Measurements from ENCODE around the gene TNNT3. TPM values are rescaled to one million over a fixed set of nuclear protein-coding genes. Genes with fewer than 3 reads are reported as not detected.

Gene TNNT3
- total RNA-seq, 2 donors from 2014 or later, result 4.5 to 8.4 TPM

DNA sequence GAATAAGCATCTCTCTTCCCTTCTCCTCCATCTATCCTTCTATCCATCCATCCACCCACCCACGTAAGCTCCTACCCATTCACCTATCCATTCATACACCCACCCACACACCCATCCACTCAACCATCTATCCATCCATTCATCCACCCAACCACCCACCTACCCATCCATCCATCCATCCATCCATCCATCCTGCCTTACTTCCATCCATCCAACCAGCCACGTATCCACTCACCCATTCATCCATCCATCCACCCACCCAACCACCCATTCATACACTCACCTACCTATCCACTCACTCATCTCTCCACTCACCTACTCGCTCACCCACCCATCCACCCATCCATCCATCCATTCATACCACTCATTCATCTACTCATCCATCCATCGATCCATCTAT is 13.2 kb downstream of the TNNT3 start:
- no peak overlapping the region for H3K27ac ChIP-seq
- intact Hi-C loops (cut with DNase I), result no loop called here
- 97% methylated on average over 4 of the region's 4 CpGs for WGBS
- H3K27me3 ChIP-seq (replicated peaks; ENCODE audit: insufficient read depth), result no peaks in the 10 kb centered on the region
- no peaks in the 10 kb centered on the region for H3K4me1 ChIP-seq (replicated peaks)
- no peak for DNase-seq (ENCODE audit: low spot score)
- H3K9me3 ChIP-seq, result no peaks in the 10 kb centered on the region
- no peak overlapping the region for H3K4me3 ChIP-seq
- TF ChIP-seq, protein P1, sequence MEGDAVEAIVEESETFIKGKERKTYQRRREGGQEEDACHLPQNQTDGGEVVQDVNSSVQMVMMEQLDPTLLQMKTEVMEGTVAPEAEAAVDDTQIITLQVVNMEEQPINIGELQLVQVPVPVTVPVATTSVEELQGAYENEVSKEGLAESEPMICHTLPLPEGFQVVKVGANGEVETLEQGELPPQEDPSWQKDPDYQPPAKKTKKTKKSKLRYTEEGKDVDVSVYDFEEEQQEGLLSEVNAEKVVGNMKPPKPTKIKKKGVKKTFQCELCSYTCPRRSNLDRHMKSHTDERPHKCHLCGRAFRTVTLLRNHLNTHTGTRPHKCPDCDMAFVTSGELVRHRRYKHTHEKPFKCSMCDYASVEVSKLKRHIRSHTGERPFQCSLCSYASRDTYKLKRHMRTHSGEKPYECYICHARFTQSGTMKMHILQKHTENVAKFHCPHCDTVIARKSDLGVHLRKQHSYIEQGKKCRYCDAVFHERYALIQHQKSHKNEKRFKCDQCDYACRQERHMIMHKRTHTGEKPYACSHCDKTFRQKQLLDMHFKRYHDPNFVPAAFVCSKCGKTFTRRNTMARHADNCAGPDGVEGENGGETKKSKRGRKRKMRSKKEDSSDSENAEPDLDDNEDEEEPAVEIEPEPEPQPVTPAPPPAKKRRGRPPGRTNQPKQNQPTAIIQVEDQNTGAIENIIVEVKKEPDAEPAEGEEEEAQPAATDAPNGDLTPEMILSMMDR (IDR thresholded peaks at IDR 0.05), result no peak
- TF ChIP-seq POLR2A (IDR thresholded peaks at IDR 0.05) (no peak), POLR2AphosphoS5 (IDR thresholded peaks at IDR 0.05) (no peak)
- no peaks in the 10 kb centered on the region for H3K36me3 ChIP-seq

GRCh38 chr11:1933416-1934334 is 14.2 kb downstream of the TNNT3 start:
- 87% methylated on average over 18 of the region's 18 CpGs for WGBS

DNA sequence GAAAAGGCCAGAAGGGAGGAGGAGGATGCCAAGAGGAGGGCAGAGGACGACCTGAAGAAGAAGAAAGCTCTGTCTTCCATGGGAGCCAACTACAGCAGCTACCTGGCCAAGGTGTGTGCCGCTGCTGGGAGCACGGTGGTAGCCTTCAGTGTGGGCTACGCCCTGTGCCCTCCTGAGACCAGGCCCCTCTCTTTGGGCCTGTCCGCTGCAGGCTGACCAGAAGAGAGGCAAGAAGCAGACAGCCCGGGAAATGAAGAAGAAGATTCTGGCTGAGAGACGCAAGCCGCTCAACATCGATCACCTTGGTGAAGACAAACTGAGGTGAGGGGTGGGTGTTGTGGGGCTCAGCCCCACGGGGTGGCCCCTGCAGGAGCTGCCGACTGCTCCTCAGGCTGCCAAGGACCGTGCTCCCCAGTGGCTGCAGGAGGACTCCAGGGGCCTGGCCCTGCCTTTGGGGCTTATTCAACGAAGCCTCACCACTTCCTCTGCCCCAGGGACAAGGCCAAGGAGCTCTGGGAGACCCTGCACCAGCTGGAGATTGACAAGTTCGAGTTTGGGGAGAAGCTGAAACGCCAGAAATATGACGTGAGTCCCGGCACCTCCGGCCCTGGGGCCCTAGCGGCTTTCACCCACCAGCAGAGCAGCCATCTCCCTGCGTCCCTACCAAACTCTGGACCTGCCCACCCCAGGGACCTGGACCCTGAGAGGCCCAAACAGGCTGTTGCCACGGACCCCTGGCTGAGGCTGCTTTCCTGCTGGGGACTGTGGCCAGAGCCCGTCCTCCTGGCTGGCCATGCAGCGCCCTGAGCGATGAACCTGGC is 15.0 kb downstream of the TNNT3 start:
- Histone ChIP-seq H3K4me1 (replicated peaks) (no peaks in the 10 kb centered on the region), H3K4me3 (no peak overlapping the region), H3K27me3 (replicated peaks; ENCODE audit: insufficient read depth) (peaks cover 2% of the 10 kb centered on the region), H3K9me3 (no peaks in the 10 kb centered on the region), H3K27ac (no peak overlapping the region), H3K36me3 (no peaks in the 10 kb centered on the region)
- TF ChIP-seq POLR2AphosphoS5 (IDR thresholded peaks at IDR 0.05), result no peak
- intact Hi-C loops (cut with DNase I), result loop anchor here (2.0 kb wide), 1 partner anchor 22 kb away; no protein-coding TSS in a partner anchor
- no peak for DNase-seq (ENCODE audit: low spot score)
- WGBS, result 89% methylated on average over 22 of the region's 24 CpGs

More at GRCh38 chr11:1933416-1934334, 14.2 kb downstream of the TNNT3 start:
- Histone ChIP-seq H3K27ac (no peak overlapping the region), H3K36me3 (no peaks in the 10 kb centered on the region), H3K4me3 (no peak overlapping the region), H3K4me1 (replicated peaks) (no peaks in the 10 kb centered on the region), H3K9me3 (no peaks in the 10 kb centered on the region), H3K27me3 (replicated peaks; ENCODE audit: insufficient read depth) (peaks cover under 1% of the 10 kb centered on the region)
- intact Hi-C loops (cut with DNase I), result loop anchor here (2.0 kb wide), 1 partner anchor 21 kb away; no protein-coding TSS in a partner anchor
- no peak for TF ChIP-seq POLR2A (IDR thresholded peaks at IDR 0.05)
- TF ChIP-seq POLR2AphosphoS5 (IDR thresholded peaks at IDR 0.05), result no peak
- TF ChIP-seq, protein P1 (IDR thresholded peaks at IDR 0.05), result no peak
- DNase-seq (ENCODE audit: low spot score), result no peak

DNA sequence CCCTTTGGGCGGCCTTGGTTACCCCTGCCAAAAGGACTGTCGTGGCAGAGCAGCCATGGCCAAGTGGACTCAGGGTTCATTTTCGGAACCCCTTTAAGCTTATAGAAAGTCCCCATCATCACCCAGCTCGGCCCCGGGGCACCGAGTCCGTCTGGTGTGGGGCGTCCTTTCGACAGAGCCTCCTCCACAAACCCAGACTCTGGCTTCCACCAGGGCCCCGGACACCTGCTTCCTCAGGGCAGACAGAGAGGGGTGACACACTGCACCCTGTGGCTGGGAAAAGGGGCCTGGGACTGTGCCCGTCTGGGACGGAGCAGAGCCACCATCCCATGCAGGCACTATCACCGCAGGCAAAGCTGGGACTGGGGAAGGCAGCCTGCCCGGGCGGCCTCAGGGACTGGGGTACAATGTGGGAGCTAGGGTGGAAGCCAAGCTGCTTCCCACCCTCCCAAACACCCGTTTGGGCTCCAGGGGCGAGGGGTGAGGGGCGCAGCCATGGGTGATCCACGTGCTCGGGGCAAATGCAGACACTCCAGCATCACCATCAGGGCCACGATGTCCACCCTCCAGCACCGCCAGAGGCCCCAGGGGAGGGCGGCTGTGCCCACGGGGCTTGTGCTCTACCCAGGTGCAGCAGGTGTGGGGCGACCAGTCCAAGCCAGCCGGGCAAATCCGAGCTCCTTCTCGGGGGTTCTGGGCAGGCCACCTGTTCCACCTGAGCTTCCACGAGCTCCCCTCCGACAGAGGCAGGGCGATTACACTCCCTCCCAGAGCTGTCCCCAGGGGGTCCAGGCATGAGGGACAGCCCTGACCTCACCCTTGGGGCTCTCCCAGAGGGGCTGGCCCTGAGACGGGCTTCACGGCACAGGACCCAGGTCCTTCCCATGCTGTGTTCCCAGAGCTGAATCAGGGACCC is 15.9 kb downstream of the TNNT3 start:
- DNase-seq (ENCODE audit: low spot score), result no peak
- 87% methylated on average over 30 of the region's 33 CpGs for WGBS

More for the DNA sequence above, 15.9 kb downstream of the TNNT3 start:
- TF ChIP-seq, protein P1 (IDR thresholded peaks at IDR 0.05), result no peak
- TF ChIP-seq POLR2AphosphoS5 (IDR thresholded peaks at IDR 0.05), result no peak
- no peak for TF ChIP-seq POLR2A (IDR thresholded peaks at IDR 0.05)
- H3K4me3 ChIP-seq, result no peak overlapping the region
- no peaks in the 10 kb centered on the region for H3K9me3 ChIP-seq
- H3K27me3 ChIP-seq (replicated peaks; ENCODE audit: insufficient read depth), result peaks cover 2% of the 10 kb centered on the region
- no peaks in the 10 kb centered on the region for H3K36me3 ChIP-seq
- H3K4me1 ChIP-seq (replicated peaks), result no peaks in the 10 kb centered on the region
- intact Hi-C loops (cut with DNase I), result loop anchor here (2.0 kb wide), 1 partner anchor 23 kb away; no protein-coding TSS in a partner anchor
- H3K27ac ChIP-seq, result no peak overlapping the region

All from prostate gland (tissue), 2 donors.